HPDE6-E6E7 (cell line): ENCODE measurements around the gene CCDC85C.

Experiments
- DNase-seq: peaks from one replicate; pipeline ENCODE4 v3.0.0; 2011; ENCODE audit warnings: missing footprints; ENCODE audit errors: extremely low spot score

The CCDC85C gene

DNA sequence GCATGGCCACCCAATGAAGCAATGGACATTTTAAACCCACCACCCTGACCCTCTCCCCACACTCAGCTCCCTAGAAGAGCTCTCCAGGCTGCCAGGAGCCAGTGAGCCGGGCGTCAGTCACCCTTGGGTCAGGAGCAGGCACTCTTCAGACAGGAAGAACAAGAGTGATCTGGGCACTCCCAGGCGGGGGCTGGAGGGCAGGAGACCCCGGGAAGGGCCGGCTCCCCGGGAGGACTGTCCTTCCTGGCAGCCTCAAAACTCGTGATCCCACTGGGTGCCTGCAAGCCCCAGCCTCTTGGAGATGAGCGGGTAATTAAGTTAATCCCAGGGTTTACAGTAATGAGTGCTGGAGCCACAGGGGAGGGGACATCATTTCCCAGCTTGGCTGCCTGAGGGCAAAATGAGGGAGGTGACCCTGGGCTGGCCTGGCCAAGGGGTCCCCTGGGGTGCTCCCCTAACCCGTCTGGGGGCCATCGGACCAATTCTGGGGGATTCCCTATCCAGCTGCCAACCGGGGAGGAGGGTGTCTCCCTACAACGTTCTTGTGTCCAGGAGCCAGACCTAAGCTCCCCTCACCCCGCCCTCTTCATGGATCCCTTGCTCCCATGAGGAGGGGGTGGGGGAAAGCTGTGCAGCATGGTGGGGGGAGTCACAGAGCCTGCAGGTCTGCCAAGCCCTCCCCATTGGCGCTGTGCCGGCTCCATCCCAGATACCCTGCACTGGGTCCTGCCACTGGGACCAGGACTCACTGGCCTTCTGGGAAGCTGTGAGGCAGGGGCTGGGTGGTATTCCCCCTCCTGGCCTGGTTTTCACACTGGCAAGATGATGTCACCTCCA lies 63.6 kb downstream of the CCDC85C start:
- no peak for DNase-seq

DNA sequence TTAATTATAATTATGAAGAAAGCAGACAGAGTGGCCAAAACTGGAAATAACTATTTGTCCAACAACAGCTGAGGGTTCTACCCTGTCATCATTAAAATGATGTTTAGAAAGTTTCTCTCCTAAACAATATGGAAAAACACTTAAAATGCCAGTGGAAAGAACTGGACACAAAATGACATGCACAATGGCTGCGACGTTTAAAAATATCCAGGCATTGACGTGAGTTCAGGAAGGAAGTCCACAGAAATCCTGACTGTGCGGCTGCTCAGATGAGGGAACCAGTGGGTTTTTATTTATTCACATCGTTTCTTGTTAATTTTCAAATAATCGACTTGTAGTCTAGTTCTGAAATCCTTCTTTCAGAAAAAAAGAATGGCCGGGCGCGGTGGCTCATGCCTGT lies 64.5 kb downstream of the CCDC85C start:
- DNase-seq, result no peak

DNA sequence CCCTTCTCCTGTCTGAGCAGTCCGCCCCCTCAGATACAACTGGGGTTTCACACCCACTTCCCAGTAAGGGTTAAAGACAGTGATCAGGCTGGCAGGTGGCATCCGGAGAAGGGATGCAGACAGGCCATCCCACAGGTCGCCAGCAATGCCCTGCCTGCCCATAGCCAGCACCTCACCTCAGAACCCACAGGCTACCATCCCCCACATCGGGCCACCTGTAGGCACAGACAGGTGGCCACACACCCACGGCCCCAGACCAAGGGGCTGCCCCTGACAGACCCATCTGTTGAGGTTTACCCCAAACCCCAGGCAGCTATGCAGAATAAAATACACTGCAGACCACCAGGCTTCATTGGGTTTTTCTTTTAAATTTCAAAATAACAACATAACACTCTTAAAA lies 65.3 kb downstream of the CCDC85C start:
- no peak for DNase-seq

DNA sequence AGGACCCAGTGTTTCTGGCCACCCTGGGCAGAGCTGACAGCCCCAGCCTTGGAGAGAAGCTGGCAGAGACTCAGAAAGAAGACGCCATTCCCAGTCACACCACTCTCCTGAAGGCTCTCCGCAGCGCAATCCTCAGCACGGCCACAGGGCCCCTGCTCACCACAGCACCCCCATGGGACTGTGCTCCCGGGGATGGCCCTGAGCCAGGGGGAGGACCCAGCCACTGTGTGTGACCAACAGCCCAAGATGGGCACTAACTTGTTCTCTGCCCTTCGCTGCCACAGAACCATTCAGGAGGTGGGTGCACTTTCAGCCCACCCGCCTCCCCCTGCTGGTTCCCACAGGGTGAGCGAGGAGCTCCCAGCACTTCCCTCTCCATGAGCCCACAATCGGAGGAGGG lies 65.7 kb downstream of the CCDC85C start:
- DNase-seq, result no peak

DNA sequence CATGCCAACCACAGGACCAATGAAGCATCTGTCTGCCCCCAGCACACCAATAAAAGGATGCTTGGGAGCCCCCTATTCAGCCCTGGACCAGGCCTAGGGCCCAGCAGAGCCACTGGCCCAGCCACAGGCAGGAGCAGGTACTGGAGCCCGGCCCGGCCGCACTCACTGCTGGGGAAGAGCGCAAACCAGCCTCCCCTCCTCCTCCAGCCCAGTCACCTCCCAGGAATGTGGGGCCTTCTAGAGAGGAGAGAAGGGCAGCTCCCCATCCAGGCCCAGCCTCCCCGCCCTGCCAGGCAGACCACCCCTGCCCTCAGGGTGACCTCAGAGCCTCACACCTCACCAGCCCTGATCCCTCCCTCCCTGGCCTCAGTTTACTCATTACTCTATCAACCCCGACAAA lies 66.6 kb downstream of the CCDC85C start:
- DNase-seq, result peak; percentile 83

DNA sequence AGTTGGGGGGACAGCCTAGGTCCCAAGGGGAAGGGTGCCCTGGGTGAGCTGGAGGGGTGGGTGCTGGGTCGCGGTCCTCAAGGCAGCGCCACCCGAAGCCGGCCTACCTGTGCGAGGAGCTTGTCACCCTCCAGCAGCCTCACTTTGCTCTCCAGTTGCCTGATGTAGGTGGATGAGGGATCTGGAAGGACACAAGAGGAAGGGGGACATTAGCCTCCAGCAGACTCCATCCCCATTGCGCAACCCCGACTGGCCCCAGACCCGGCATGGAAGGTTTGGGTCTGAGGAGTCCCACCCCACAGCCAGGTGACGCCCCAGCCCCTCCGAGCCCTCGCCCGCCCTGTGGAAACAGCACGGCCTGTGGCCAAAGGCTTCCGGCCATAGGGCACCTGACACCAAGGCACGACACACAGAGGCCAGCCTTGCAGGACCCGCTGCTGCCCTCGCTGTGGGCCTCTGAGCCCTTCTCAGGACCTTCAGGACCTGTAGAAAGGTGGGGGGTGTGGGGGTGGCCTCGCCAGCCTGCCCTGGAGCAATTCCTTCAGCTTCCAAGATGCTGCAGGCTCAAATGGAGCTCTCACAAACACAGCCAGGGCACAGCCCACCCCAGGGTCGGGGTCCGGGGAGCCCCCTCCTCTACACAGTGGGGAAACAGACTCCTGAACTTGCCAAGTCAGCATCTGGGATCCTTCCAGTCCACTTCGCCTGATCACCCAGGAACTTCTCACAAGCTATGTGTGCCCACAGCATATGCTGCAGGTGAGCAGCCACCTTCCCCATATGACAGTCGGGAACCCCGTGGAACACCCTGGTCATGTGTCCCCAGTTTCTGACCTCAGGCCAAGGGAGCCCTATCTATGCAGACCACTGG lies 67.9 kb downstream of the CCDC85C start:
- DNase-seq, result no peak

DNA sequence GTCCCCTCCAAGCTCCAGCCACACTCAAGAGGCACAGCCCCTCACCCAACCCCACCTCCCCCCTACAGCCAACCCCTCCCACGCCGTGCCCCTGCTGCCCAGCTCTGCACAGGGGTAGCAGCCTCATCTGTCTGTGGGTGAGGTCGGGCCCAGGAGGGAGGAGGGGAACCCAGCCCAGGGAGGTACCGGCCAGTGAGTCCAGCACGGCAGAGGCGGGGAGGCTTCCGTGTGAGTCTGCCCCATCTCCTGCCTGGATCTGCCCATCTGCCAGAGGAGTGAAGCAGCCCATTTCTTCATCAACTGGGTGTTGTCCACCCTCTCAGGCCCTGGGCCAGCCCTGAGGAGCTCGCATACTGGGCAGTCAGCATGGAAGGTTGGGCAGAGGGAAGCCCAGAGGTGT lies 68.6 kb downstream of the CCDC85C start:
- DNase-seq, result no peak

DNA sequence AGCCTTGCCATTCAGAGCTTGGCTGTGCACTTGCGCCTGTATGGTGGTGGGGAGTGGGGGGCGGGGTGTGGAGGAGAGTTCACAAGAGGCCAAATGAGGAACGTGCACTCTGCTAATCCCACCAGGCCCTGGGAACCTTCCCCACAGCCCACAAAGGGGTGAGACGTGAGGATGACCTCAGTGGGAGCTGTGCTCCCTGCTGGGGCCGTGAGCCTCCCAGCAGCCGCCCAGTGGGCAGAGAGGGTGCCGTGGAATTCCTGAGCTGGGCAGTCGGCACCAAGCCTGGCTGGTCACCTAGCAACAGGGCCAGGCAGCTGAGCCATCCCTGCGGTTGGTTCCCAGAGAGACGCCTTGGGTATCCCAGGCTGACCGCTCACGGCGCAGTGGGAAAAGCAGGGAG lies 69.1 kb downstream of the CCDC85C start:
- no peak for DNase-seq

DNA sequence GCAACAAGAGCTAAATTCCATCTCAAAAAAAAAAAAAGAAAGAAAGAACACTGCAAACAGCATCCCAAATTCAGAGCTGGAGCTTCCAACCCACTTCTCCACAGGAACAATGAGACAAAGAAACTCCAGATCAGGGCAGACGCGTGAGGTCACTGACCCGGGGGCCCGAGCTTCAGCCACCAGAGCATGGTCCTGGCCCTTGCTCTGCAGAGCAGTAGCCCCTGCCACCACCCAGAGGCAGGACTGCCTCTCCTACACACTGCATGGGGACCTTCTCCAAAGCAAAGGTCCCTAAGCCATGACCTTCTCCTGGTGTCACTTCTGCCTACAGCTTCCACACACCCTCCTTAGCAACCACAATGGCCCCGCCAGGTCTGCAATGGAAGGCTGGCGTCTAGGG lies 69.7 kb downstream of the CCDC85C start:
- no peak for DNase-seq

DNA sequence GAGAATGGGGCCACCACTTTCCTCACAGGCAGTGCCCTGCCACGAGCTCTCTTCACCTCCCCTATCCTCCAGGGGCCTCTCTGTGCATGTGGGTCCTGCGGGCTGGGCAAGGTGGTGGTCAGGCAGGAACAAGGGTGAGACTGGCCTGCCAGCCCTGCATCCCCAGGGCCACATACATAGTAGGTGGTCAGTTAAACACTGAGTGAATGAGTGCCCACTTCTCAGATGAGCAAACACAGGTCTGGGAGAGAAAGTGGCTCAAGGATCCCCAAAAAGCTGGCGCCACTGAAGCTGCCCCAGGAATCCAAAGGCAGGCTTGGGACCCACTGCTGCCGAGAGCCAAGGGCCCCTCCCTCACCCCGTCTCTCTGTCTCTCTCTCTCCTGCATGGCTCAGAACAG lies 71.7 kb downstream of the CCDC85C start:
- no peak for DNase-seq

DNA sequence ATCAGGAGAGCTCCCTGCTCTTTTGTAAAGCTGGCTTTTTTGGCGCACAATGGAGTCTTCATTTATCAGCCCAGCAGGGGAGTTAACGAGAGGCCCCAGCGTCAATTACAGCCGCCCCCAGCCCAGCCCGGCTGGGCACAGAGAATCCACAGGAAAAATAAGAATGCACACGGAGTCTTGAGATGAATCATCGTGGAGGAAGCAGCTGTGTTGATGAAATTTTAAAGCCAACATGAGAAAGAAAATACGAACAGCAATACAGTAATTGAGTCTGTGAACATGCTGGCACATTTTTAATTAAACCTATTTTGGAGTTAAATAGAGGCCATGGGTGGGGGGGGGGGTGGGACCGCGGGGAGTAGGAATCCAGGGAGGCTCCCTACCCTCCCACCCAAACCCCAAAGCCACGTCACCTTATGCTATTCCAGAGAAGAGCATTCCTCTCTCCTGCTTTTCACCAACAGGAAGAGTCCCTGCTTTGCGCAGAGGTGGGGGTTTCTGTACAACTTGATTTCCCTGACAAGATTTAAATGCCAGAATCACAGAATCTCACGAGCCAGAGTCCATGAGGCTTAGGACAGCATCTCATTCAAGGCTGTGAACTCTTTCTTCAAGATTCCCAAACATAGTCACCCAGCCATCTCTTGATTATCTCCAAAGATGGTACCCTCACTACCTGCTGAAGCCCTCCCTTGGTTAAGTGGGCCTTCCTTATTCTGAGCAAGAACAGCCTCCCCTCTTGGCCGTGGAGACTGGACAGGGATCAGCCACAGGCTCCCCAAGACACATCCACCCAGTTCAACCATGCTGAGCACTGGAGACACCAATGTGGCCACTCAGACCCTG lies 72.5 kb downstream of the CCDC85C start:
- DNase-seq, result no peak

DNA sequence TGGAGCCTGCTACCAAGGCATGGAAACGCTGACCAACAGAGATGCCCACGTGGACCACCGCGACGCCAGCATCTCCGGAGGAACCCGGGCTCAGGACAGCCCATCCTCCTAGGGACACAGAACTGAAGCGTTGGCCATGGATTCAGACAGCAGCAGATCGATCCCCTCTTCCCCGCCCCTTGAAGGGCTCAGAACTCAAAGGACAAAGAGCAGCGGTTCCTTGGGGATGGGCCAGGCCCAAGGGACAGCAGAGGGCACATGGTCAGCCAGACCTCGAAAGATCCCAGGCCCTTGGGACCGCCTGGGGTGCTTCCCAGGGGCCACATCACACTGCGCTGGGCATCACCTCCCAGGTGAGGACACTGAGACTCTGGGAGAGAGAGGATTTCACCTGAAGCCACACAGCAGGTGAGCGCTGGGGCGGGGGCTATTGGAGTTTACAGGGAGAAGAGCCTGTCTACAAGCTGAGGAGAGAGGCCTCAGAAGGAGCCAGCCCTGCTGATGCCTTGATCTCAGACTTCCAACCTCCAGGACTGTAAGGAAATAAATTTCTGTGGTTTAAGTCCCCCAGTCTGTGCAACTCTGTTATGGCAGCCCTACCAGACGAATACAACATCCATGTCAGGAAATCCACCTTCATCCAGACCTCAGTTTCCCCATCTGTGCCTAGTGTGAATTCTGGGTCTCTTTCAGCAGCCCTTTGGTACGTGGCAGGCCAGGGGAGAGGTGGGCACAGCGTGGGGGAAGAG lies 73.4 kb downstream of the CCDC85C start:
- DNase-seq, result no peak

DNA sequence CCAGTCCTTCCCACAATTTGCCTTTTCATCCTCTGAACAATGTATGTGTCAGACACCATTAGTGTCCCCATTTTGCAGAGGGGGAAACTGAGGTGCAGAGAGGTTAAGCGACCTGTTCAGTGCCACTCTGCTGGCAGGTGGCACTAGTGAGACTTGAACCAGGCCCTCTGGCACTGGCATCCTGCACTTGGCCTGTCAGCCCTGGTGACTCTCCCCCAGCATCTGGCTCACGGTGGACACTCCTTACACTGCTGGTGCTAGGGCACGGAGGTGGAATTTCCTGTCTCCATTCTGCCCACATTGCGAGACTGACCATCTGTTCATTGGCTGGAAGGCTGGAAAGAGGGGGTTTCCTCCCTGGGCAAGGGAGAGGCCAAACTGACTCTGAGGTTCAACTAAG lies 74.1 kb downstream of the CCDC85C start:
- no peak for DNase-seq

DNA sequence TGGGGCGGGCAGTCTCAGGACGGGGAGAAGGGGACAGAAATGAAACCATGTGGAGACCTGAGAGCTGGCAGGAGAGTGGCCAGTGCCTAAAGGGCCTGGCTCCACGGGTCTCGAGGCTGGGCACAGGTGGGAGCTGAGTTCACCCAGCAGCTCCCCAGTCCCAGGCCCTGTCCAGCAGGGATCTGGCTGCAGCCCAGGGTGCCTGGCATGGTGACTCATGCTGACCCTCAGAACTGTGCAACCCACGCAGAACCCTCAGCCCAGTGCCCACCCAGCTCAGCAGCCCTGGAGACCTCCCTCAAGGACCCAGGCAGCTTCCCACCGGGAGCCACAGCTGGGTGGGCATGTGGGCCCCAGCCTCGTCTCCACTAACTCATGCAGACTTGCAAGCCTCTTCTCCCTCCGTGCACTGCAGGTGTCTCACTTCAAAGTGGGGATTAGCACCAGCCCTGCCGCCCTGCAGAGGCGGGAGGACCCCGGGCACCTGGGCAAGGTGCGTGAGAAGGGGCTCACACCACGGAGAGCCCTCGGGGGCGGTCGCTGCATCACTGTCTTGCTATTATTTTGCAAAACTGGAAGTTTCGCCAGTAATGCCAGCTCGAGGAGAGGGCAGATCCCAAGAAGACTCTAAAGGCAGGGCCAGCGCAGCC lies 76.5 kb downstream of the CCDC85C start:
- DNase-seq, result no peak

DNA sequence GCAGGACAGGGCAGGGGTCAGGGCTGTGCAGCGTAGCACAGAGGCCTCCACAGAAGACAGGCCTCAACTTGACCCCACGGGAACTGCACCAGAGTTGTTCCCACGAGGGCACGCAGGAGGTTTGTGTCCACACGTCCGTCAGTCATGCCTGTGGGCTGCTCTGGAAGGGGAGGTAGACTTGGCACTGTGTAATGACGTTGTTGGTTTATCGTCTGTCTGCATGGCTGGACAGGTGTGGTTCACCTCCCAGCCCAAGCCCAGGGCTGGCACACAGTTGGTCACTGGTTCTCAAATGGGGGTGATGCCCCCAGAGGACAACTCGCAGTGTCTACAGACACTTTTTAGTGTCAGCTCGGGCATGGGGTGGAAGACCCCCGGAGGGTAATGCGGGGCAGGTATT lies 77.0 kb downstream of the CCDC85C start:
- DNase-seq, result no peak

DNA sequence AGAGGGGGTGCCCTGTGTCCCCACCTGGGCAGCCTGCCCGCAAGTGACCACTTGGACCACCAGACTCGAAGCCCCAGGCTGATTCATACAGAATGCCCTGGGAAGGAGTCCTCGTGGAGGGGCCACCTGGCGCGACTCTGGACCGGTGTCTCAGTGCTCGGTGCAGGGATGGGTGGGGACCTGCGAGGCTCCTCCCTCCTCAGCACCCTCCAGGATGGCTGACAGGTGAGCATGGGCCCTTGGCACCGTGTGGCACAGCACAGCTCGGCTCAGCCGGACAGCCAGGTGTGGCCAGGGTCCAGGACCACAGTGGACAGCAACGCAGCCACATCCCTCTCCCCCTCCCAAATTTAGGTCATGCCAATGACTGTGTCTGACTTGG lies 78.3 kb downstream of the CCDC85C start:
- no peak for DNase-seq

DNA sequence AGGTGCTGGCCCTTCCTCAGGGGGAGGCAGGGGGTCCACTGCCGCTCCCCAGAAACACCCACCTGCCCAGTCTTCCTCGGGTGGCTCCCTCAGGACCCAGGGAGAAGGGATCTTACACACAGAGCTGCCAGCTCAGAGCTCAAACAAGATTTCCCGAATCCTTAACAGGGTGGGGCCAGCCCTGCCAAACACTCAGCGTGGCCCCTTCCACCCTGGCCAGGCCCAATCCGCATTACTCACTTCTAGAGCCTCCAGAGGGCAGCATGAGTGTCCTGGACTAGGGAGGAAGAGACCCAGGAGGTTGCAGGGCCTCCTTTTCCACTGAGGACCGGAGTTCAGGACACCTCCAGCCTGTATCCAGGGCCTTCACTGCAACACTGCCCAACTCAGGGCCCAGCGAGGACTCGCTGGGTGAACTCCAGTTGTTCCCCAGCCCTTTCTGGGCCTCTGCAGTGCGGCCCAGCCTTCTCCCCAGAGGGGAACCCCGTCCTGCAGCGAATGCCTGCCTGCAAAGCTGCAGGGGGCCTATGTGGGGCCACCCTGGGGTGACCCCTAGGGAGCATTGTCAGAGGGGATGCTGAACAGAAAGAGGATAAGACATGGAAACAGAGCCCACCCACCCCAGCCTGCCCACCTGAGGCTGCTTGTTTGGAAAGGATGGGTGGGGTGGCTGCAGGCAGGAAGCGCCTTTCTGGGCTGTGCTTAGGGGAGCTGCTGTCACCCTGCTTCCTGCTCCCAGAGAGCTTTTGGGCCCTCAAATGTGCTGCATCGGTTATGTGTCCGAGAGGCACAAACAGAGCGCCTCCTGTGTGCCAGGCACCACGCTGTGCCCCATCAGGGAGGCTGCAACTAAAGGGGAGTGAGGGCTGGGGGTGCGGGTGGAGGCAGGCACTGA lies 79.0 kb downstream of the CCDC85C start:
- peak; percentile 49 for DNase-seq

DNA sequence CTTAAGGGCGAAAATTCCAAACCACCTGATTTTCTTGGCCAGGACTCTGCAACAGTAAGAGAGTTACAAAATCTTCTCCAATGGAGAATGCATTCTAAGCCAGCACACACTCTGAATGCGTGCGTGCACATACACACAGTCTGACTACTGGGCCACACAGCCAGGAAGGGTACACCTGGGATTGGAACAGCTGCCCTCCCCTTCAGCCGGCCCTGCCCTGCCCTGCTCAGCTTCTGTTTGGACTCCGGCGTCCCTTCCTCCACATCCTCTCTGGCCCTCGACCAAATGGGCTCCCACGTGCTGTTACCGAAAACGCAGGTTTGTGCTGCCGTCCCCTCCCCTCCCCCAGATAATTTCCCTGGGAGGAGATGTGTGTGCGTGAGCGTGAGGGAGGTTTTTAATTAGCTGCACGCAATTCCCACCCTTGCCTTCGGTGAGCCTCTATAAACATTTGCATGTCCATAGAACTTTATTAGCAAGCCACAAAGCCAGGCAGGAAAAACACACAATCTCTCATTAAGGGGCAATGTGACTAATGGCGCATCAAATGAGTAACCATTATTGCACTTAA lies 79.8 kb downstream of the CCDC85C start:
- DNase-seq, result no peak

DNA sequence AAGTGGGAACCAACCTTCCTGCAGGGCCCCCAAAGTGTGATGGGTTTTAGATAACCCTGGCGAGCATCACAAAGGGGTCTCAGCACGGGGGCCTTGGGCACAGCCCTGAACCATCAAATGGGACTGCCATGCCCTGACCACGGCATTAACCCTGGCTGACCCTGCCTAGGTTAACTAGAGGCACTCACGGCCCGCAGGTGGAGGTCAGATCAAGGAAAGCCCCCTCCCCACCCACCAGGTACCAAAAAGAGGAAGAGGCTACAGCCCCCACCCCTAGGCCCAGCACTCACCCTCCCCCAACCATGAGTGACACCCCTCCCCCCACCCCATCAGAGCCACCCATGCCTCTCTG lies 80.3 kb downstream of the CCDC85C start:
- DNase-seq, result no peak
